Breast epithelium (tissue), 4 donors: Measurements from ENCODE around the gene KRTAP12-1. TPM values are rescaled to one million over a fixed set of nuclear protein-coding genes. Genes with fewer than 3 reads are reported as not detected.

ENCODE experiments used
- DNase-seq, 2 donors: peaks; one replicate each; pipeline ENCODE4 v3.0.0-alpha.2; 2019; ENCODE audit warnings: low spot score in 2 of 2
- H3K27ac ChIP-seq, 2 donors: fragments of 200-600 bp; sonication (generic) in 1 of 2; one replicate each; pipeline ENCODE4 v1.5.1; 2016 to 2019; ENCODE audit warnings: mild to moderate bottlenecking in 1 of 2
- H3K27me3 ChIP-seq, 2 donors: fragments of 200-600 bp; sonication (generic) in 1 of 2; one replicate each; pipeline versions ENCODE4 v1.5.1 to v1.6.0; 2017 to 2019; ENCODE audit warnings: control low read depth in 1 of 2, mild to moderate bottlenecking in 1 of 2
- H3K36me3 ChIP-seq: fragments of 200-600 bp; one replicate; pipeline ENCODE4 v1.5.1; 2019
- H3K4me1 ChIP-seq, 2 donors: fragments of 200-600 bp; sonication (generic); one replicate each; pipeline ENCODE4 v1.5.1; 2016 to 2019; ENCODE audit warnings: control low read depth in 1 of 2
- H3K4me3 ChIP-seq, 3 donors: fragments of 200-600 bp; sonication (generic); 1 replicate in 2 of 3; 2 replicates in 1 of 3; pipeline ENCODE4 v1.5.1; 2016 to 2019; ENCODE audit warnings: mild to moderate bottlenecking in 3 of 3, moderate library complexity in 2 of 3
- H3K9me3 ChIP-seq, 2 donors: fragments of 200-600 bp; sonication (generic) in 1 of 2; one replicate each; pipeline ENCODE4 v1.5.1; 2016 to 2019; ENCODE audit warnings: control low read depth in 1 of 2
- CTCF ChIP-seq, 3 donors: fragments of 450-650 bp; IDR thresholded peaks; one replicate each; pipeline ENCODE4 v1.5.1; 2016 to 2017; ENCODE audit warnings: antibody characterized with exemption in 3 of 3, mild to moderate bottlenecking in 3 of 3, moderate library complexity in 3 of 3
- POLR2A ChIP-seq: fragments of 450-650 bp; IDR thresholded peaks from one replicate; pipeline ENCODE4 v1.6.1; 2016; ENCODE audit warnings: antibody characterized with exemption, mild to moderate bottlenecking, moderate library complexity
- POLR2AphosphoS5 ChIP-seq, 3 donors: sonication (generic); formaldehyde crosslinking; IDR thresholded peaks; one replicate each; pipeline ENCODE4 v1.6.1; 2017; ENCODE audit warnings: antibody characterized with exemption in 3 of 3
- intact Hi-C: fragments of 100-400 bp; cut with DNase I; formaldehyde crosslinking; loops from one replicate; pipeline ENCODE4 v1.15.1; 2023; ENCODE audit warnings: low total_unique reads
- total RNA-seq, 3 donors: library from RNA; depleted of rRNA; stranded (reverse); fragments of >200 nt; gene quantifications; one replicate each; pipeline ENCODE4 v1.1.0, GENCODE V29; 2016

Gene KRTAP12-1
- total RNA-seq, 3 donors from 2014 or later = not detected

DNA sequence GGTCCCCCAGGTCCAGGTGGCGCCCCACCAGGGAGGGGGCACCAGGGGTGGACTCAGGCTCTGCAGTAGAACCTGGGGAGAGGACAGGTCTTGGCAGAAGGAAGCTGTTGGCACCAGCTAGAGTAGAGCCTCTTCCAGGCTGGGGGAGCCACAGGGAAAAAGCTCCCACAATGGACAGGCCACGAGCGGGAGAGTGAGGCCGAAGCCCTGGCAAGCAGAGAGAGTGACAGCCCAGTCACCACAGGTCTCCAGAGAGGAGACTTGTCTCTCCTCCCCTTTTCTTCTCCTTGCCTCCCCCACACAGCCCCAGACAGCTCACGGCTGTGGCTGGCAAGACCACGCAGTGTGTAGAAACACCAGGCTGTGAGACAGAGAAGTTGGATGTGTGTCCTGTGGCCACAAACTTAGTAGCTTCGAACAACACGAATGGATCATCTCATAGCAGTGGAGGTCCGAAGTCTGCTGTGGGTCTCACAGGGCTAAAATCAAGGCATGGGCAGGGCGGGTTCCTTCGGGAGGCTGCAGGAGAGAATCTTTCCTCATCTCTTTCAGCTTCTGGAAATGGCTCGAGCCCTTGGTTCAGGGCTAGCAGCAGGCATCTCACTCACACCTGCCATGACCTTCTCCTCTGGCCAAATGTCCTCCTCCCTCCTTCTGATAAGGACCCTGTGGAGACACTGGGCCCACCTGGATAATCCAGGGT, 30.8 kb downstream of the KRTAP12-1 start:
- TF ChIP-seq POLR2AphosphoS5 (IDR thresholded peaks at IDR 0.05) = no peak
- no peak for TF ChIP-seq CTCF (IDR thresholded peaks at IDR 0.05)
- no peak for TF ChIP-seq POLR2A
- DNase-seq = no peak
- H3K36me3 ChIP-seq = no peaks in the 10 kb centered on the region
- H3K4me3 ChIP-seq = no peak overlapping the region
- H3K27ac ChIP-seq = no peak overlapping the region
- H3K9me3 ChIP-seq = peaks cover 2 to 11% of the 10 kb centered on the region in 2 donors
- intact Hi-C loops = no loop called here
- H3K27me3 ChIP-seq = peaks cover 0 to 33% of the 10 kb centered on the region in 2 donors
- no peaks in the 10 kb centered on the region for H3K4me1 ChIP-seq

DNA sequence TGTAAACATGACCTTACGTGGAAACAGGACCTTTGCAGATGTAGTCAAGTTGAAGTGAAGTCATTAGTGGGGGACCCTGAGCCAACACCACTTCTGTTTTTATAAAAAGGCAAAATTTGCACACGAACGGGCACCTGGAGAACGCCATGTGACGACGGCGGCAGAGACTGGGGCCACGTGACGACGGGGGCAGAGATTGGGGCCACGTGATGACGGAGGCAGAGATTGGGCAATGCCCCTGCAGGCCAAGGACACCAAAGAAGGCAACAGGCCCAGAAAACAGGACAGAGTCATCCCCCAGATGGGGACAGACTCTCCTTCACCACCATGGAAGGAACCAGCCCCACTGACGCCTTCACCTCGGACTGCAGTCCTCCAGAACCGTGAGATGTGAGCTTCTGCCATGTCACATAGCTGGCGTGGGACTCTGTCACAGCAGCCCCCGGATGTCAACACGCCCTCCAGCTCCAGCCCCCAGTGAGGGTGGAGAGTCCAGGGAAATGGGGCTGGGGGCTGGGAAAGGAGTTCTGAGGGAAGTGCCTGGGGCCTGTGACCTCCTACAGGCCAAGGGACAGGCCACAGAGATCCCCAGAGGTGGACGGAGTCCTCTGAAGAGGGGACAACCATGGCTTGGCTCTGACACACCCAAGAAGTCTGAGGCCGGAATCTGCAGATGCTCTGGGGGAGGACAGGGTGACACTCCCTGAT, 31.5 kb downstream of the KRTAP12-1 start:
- Histone ChIP-seq H3K27ac (no peak overlapping the region), H3K36me3 (no peaks in the 10 kb centered on the region), H3K27me3 (peaks cover 0 to 33% of the 10 kb centered on the region in 2 donors), H3K4me1 (no peaks in the 10 kb centered on the region), H3K4me3 (no peak overlapping the region), H3K9me3 (peaks cover 1 to 8% of the 10 kb centered on the region in 2 donors)
- no peak for DNase-seq
- TF ChIP-seq CTCF (IDR thresholded peaks at IDR 0.05) = no peak
- TF ChIP-seq POLR2A = no peak
- no peak for TF ChIP-seq POLR2AphosphoS5 (IDR thresholded peaks at IDR 0.05)
- intact Hi-C loops = no loop called here

DNA sequence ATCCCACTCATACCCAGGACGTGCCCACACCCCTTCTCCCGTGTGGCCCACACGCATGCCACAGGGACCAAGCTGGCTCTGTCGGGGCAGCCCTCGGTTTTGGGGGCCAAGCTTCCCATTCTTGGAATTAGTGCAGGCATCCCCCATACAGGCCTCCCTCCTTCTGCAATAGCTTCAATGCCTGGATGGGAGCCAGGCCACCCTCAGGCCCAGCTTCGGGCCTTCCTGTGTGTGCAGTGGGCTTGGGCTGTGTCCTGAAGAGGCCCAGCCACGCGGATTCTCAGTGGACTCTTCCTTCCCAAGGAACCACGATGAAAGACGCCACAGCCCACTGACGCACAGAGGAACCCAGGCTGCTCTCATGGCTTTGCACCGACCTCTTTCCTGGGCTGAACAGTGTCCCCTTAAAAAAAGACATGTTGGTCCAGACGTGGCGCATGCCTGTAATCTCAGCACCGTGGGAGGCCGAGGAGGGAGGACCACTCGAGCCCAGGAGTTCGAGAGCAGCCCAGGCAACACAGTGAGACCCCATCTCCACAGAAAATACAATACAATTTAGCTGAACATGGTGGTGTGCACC, 32.4 kb downstream of the KRTAP12-1 start:
- intact Hi-C loops = no loop called here
- TF ChIP-seq POLR2AphosphoS5 (IDR thresholded peaks at IDR 0.05) (no peak), CTCF (IDR thresholded peaks at IDR 0.05) (no peak), POLR2A (no peak)
- H3K27me3 ChIP-seq = peaks cover 0 to 33% of the 10 kb centered on the region in 2 donors
- no peaks in the 10 kb centered on the region for H3K36me3 ChIP-seq
- H3K4me1 ChIP-seq = no peaks in the 10 kb centered on the region
- H3K4me3 ChIP-seq = no peak overlapping the region
- DNase-seq = no peak
- peaks cover 9 to 13% of the 10 kb centered on the region in 2 donors for H3K9me3 ChIP-seq
- H3K27ac ChIP-seq = no peak overlapping the region

DNA sequence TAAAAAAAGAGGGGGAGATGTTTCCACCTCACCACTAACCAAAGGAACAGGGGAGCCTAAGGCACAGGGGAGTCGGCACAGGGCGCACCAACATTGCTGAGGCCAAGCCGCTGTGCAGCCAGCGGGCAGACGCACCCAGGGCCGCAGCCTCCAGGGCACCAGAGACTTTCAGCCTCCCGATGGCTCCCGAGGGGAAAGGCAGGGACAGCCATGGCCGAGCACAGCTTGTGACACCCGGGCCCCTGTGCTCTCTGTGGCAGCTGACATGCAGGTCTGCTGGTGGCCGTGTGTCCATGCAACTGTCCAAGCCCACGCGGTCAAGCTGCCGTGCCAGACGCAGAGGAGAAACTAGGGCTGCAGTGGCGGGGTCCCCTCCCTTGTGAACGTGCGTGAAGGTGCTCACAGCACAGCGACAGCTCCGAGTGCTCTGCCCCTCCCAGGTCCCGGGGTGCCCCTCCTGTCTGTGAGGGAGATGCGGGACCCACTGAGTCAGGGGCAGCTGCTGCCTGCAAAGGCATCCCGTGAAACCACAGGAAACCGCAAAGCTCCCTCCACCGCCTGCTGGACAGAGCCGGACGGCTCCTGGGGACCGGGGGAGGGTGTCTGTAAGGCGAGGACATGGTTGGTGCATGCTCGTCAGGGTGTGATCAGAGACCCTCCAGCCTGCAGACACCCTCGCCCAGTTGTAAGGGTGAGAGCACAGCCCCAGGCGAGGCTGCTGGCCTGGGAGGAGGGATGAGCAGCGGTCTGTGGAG, 33.2 kb downstream of the KRTAP12-1 start:
- no peak for TF ChIP-seq POLR2AphosphoS5 (IDR thresholded peaks at IDR 0.05)
- no peak for TF ChIP-seq POLR2A
- no peak for TF ChIP-seq CTCF (IDR thresholded peaks at IDR 0.05)
- intact Hi-C loops = no loop called here
- H3K4me3 ChIP-seq = no peak overlapping the region
- H3K27me3 ChIP-seq = peaks cover 0 to 33% of the 10 kb centered on the region in 2 donors
- H3K4me1 ChIP-seq = no peaks in the 10 kb centered on the region
- H3K36me3 ChIP-seq = no peaks in the 10 kb centered on the region
- peaks cover 15 to 18% of the 10 kb centered on the region in 2 donors for H3K9me3 ChIP-seq
- no peak for DNase-seq
- no peak overlapping the region for H3K27ac ChIP-seq
